Measurements from ENCODE around the gene PARD3.

The PARD3 gene

GRCh38 chr10:34094961-34095360, 720.1 kb downstream of the PARD3 start:
- no peak for TF ChIP-seq POLR2AphosphoS5 (IDR thresholded peaks at IDR 0.05; ENCODE audit: low read depth, low read length)
- no peak for TF ChIP-seq TAF1 (IDR thresholded peaks at IDR 0.05; ENCODE audit: borderline replicate concordance, insufficient read depth, low read length)

GRCh38 chr10:34094146-34094696, 720.9 kb downstream of the PARD3 start:
- no peak for TF ChIP-seq REST (IDR thresholded peaks at IDR 0.05; ENCODE audit: insufficient read depth in 1 of 2, low read depth in 2 of 2, low read length in 2 of 2)
- TF ChIP-seq SIN3A (IDR thresholded peaks at IDR 0.05; ENCODE audit: borderline replicate concordance, insufficient read depth, low read length) = no peak
- TF ChIP-seq POLR2AphosphoS5 (IDR thresholded peaks at IDR 0.05; ENCODE audit: low read depth, low read length) = no peak
- TF ChIP-seq FOXP2 (optimal IDR thresholded peaks at IDR 0.05; ENCODE audit: borderline replicate concordance, extremely low read depth, extremely low read length, insufficient read depth) = no peak
- TF ChIP-seq TAF1 (IDR thresholded peaks at IDR 0.05; ENCODE audit: borderline replicate concordance, insufficient read depth, low read length) = no peak

GRCh38 chr10:34092891-34093290, 722.2 kb downstream of the PARD3 start:
- no peak for TF ChIP-seq POLR2AphosphoS5 (IDR thresholded peaks at IDR 0.05; ENCODE audit: low read depth, low read length)
- TF ChIP-seq FOXP2 (optimal IDR thresholded peaks at IDR 0.05; ENCODE audit: borderline replicate concordance, extremely low read depth, extremely low read length, insufficient read depth) = no peak
- TF ChIP-seq TAF1 (IDR thresholded peaks at IDR 0.05; ENCODE audit: borderline replicate concordance, insufficient read depth, low read length) = no peak
- no peak for TF ChIP-seq REST (IDR thresholded peaks at IDR 0.05; ENCODE audit: insufficient read depth in 1 of 2, low read depth in 2 of 2, low read length in 2 of 2)
- TF ChIP-seq SIN3A (IDR thresholded peaks at IDR 0.05; ENCODE audit: borderline replicate concordance, insufficient read depth, low read length) = no peak

GRCh38 chr10:34091635-34092195, 723.4 kb downstream of the PARD3 start:
- TF ChIP-seq POLR2AphosphoS5 (IDR thresholded peaks at IDR 0.05; ENCODE audit: low read depth, low read length) = no peak
- no peak for TF ChIP-seq SIN3A (IDR thresholded peaks at IDR 0.05; ENCODE audit: borderline replicate concordance, insufficient read depth, low read length)
- TF ChIP-seq TAF1 (IDR thresholded peaks at IDR 0.05; ENCODE audit: borderline replicate concordance, insufficient read depth, low read length) = no peak
- TF ChIP-seq FOXP2 (optimal IDR thresholded peaks at IDR 0.05; ENCODE audit: borderline replicate concordance, extremely low read depth, extremely low read length, insufficient read depth) = no peak
- TF ChIP-seq REST (IDR thresholded peaks at IDR 0.05; ENCODE audit: insufficient read depth in 1 of 2, low read depth in 2 of 2, low read length in 2 of 2) = no peak

GRCh38 chr10:34089253-34089652, 725.8 kb downstream of the PARD3 start:
- TF ChIP-seq REST (IDR thresholded peaks at IDR 0.05; ENCODE audit: insufficient read depth in 1 of 2, low read depth in 2 of 2, low read length in 2 of 2) = no peak
- TF ChIP-seq FOXP2 (optimal IDR thresholded peaks at IDR 0.05; ENCODE audit: borderline replicate concordance, extremely low read depth, extremely low read length, insufficient read depth) = no peak
- TF ChIP-seq POLR2AphosphoS5 (IDR thresholded peaks at IDR 0.05; ENCODE audit: low read depth, low read length) = no peak
- no peak for TF ChIP-seq SIN3A (IDR thresholded peaks at IDR 0.05; ENCODE audit: borderline replicate concordance, insufficient read depth, low read length)
- TF ChIP-seq TAF1 (IDR thresholded peaks at IDR 0.05; ENCODE audit: borderline replicate concordance, insufficient read depth, low read length) = no peak
